GM23338 (cell line): ENCODE measurements around the gene C6orf136. TPM values are rescaled to one million over a fixed set of nuclear protein-coding genes. Genes with fewer than 3 reads are reported as not detected.
"Not testable (repeated sequence)": the region's sequence is repeated elsewhere in the genome, so short reads cannot be mapped to it uniquely, and the experiment has no call there.

ENCODE experiments used
- ATAC-seq: fragments of 200-7000 bp; cut with Tn5 transposase; 3 replicates; pipeline ENCODE4 v1.9.1; 2020
- DNase-seq: peaks from one replicate; pipeline ENCODE4 v3.0.0-alpha.2; 2015; ENCODE audit warnings: low spot score
- H2AFZ ChIP-seq: fragments of 200-600 bp; sonication (generic); 2 replicates; pipeline ENCODE4 v1.8.0; 2016; ENCODE audit warnings: antibody characterized with exemption, mild to moderate bottlenecking, moderate library complexity
- H3F3A ChIP-seq: fragments of 200-600 bp; sonication (generic); replicated peaks from 2 replicates; pipeline ENCODE4 v1.8.0; 2017; ENCODE audit warnings: antibody characterized with exemption, mixed run types, low read depth
- H3K27ac ChIP-seq: fragments of 200-600 bp; sonication (generic); 2 replicates; pipeline ENCODE4 v1.6.1; 2016; ENCODE audit warnings: low read depth
- H3K27me3 ChIP-seq: fragments of 200-600 bp; sonication (generic); 2 replicates; pipeline ENCODE4 v1.8.0; 2016; ENCODE audit warnings: mild to moderate bottlenecking, mixed run types, moderate library complexity; ENCODE audit not compliant: insufficient read depth
- H3K36me3 ChIP-seq: fragments of 200-600 bp; sonication (generic); 2 replicates; pipeline ENCODE4 v1.8.0; 2016; ENCODE audit warnings: mild to moderate bottlenecking; ENCODE audit not compliant: insufficient read depth
- H3K4me1 ChIP-seq: fragments of 200-600 bp; sonication (generic); 2 replicates; pipeline ENCODE4 v1.8.0; 2016; ENCODE audit warnings: mild to moderate bottlenecking, moderate library complexity; ENCODE audit not compliant: insufficient read depth
- H3K4me2 ChIP-seq: fragments of 200-600 bp; sonication (generic); 2 replicates; pipeline ENCODE4 v1.7.1; 2017; ENCODE audit warnings: mixed run types
- H3K4me3 ChIP-seq: fragments of 200-600 bp; sonication (generic); 2 replicates; pipeline ENCODE4 v1.6.1; 2016; ENCODE audit warnings: mixed run types
- H3K79me2 ChIP-seq: fragments of 200-600 bp; sonication (generic); replicated peaks from 2 replicates; pipeline ENCODE4 v1.8.0; 2017; ENCODE audit warnings: mild to moderate bottlenecking; ENCODE audit not compliant: insufficient read depth
- H3K9me2 ChIP-seq: fragments of 200-600 bp; sonication (generic); 2 replicates; pipeline ENCODE4 v1.8.0; 2017; ENCODE audit not compliant: insufficient read depth
- H4K20me1 ChIP-seq: fragments of 200-600 bp; sonication (generic); replicated peaks from 2 replicates; pipeline ENCODE4 v1.8.0; 2017; ENCODE audit warnings: mild to moderate bottlenecking; ENCODE audit not compliant: insufficient read depth
- H3K27ac Mint-ChIP-seq: 2 replicates; pipeline ENCODE4 v1.8.0; 2020; ENCODE audit warnings: inconsistent platforms, mild to moderate bottlenecking, moderate library complexity, mixed read lengths
- H3K27me3 Mint-ChIP-seq: 3 replicates; pipeline ENCODE4 v1.8.0; 2022; ENCODE audit warnings: low read depth, mild to moderate bottlenecking, moderate library complexity, mixed read lengths, inconsistent platforms; ENCODE audit not compliant: insufficient read depth, poor library complexity
- H3K36me3 Mint-ChIP-seq: 3 replicates; pipeline ENCODE4 v1.8.0; 2021; ENCODE audit warnings: low read depth, mild to moderate bottlenecking, inconsistent platforms, moderate library complexity, mixed read lengths
- H3K4me1 Mint-ChIP-seq: 3 replicates; pipeline ENCODE4 v1.8.0; 2020; ENCODE audit warnings: mild to moderate bottlenecking, inconsistent platforms, mixed read lengths
- H3K4me3 Mint-ChIP-seq: 3 replicates; pipeline ENCODE4 v1.8.0; 2021; ENCODE audit warnings: moderate library complexity, mild to moderate bottlenecking, inconsistent platforms, mixed read lengths
- H3K9me3 Mint-ChIP-seq: 3 replicates; pipeline ENCODE4 v1.8.0; 2020; ENCODE audit warnings: moderate library complexity, mild to moderate bottlenecking, inconsistent platforms, mixed read lengths
- CTCF ChIP-seq, 2 experiments: fragments of 200-600 bp in 1 of 2; sonication (generic) in 1 of 2; conservative IDR thresholded peaks; 2 replicates each; pipeline versions ENCODE4 v1.5.1 to v1.6.1; 2016 to 2017; ENCODE audit warnings: antibody characterized with exemption in 2 of 2, low read depth in 2 of 2, mild to moderate bottlenecking in 2 of 2, moderate library complexity in 1 of 2
- ETS1 ChIP-seq: IDR thresholded peaks from 2 replicates; pipeline ENCODE4 v1.6.1; 2016; ENCODE audit warnings: antibody characterized with exemption
- STAT1 ChIP-seq: IDR thresholded peaks from one replicate; pipeline ENCODE4 v1.6.1; 2016; ENCODE audit warnings: antibody characterized with exemption; ENCODE audit not compliant: unreplicated experiment
- ZNF114 ChIP-seq: fragments of 250-450 bp; sonication (Bioruptor Pico); IDR thresholded peaks from 2 replicates; pipeline ENCODE4 v1.5.0; 2020; ENCODE audit warnings: mild to moderate bottlenecking, moderate library complexity
- polyA plus RNA-seq: library from polyadenylated mRNA; unstranded; fragments of >200 nt; fragmentation: Nextera tagmentation; extraction: Ambion mirVana; gene quantifications from 2 replicates; pipeline ENCODE4 v1.2.1, GENCODE V29; 2016
- total RNA-seq: library from RNA; depleted of rRNA; stranded (reverse); fragments of >200 nt; shearing (Covaris generic); gene quantifications from 2 replicates; pipeline ENCODE4 v1.2.3, GENCODE V29; 2014

Gene C6orf136
- total and polyA plus RNA-seq, 2 experiments from 2014 or later, result 12.5 to 27.5 TPM

- no peaks in the 10 kb centered on the region for H3K79me2 ChIP-seq
- no peaks in the 10 kb centered on the region for H3K4me1 Mint-ChIP-seq
- no peak overlapping the region for H3K4me3 ChIP-seq
- H3K36me3 Mint-ChIP-seq, result peaks cover 54% of the 10 kb centered on the region
- no peaks in the 10 kb centered on the region; the same call in 1 of the 2 replicates for H3F3A ChIP-seq
- no peaks in the 10 kb centered on the region for H3K4me1 ChIP-seq
- no peak overlapping the region for H3K4me2 ChIP-seq
- H3K36me3 ChIP-seq, result peaks cover 20% of the 10 kb centered on the region; the same call in 1 of the 2 replicates
- H3K4me3 Mint-ChIP-seq, result no peak overlapping the region
- H3K27ac ChIP-seq, result no peak overlapping the region
- H3K27me3 ChIP-seq, result no peaks in the 10 kb centered on the region
- peaks cover 6% of the 10 kb centered on the region; the same call in 1 of the 2 replicates for H4K20me1 ChIP-seq
- H2AFZ ChIP-seq, result no peak overlapping the region
- TF ChIP-seq ETS1 (no peak), CTCF (conservative IDR thresholded peaks at IDR 0.05; ENCODE audit: low read depth in 2 of 2) (no peak), STAT1 (no peak), ZNF114 (CRISPR knock-in tag) (no peak)
- no peak overlapping the region for H3K27ac Mint-ChIP-seq
- no peaks in the 10 kb centered on the region for H3K9me3 Mint-ChIP-seq
- no peaks in the 10 kb centered on the region for H3K27me3 Mint-ChIP-seq
- no peak for ATAC-seq
- no peaks in the 10 kb centered on the region for H3K9me2 ChIP-seq
- no peak for DNase-seq
These were observed 18.2 kb downstream of the C6orf136 start for GRCh38 chr6:30664994-30665767.

- H3K27me3 Mint-ChIP-seq, H2AFZ ChIP-seq, H3K4me1 ChIP-seq, H3K4me3 Mint-ChIP-seq, H3K4me2 ChIP-seq, H4K20me1 ChIP-seq, H3K4me3 ChIP-seq, H3K9me3 Mint-ChIP-seq, H3K79me2 ChIP-seq, H3K27ac ChIP-seq, H3K4me1 Mint-ChIP-seq, DNase-seq, H3K9me2 ChIP-seq, H3K27ac Mint-ChIP-seq, H3K27me3 ChIP-seq, ATAC-seq, H3F3A ChIP-seq: not testable (repeated sequence)
- H3K36me3 Mint-ChIP-seq, result peaks cover 60% of the 10 kb centered on the region
- peaks cover 21% of the 10 kb centered on the region; the same call in 1 of the 2 replicates for H3K36me3 ChIP-seq
These were observed 19.4 kb downstream of the C6orf136 start for GRCh38 chr6:30666300-30666699.
